Trophoblast cell (in vitro differentiated cells and primary cell): ENCODE measurements around the gene INTS15. TPM values are rescaled to one million over a fixed set of nuclear protein-coding genes. Genes with fewer than 3 reads are reported as not detected.
A peak's percentile ranks its signal among the peaks of the same experiment; 100 is the strongest.

Experiments
- DNase-seq, 2 donors: peaks; one replicate each; pipeline ENCODE4 v3.0.0-alpha.2; 2016
- H2AFZ ChIP-seq: 2 replicates; pipeline ENCODE4 v1.6.1; 2013; ENCODE audit warnings: low read length, moderate library complexity, mild to moderate bottlenecking; ENCODE audit not compliant: insufficient read depth, poor library complexity
- H2AK5ac ChIP-seq: 2 replicates; pipeline ENCODE4 v1.6.1; 2013; ENCODE audit warnings: mild to moderate bottlenecking, low read length
- H2BK120ac ChIP-seq: 2 replicates; pipeline ENCODE4 v1.6.1; 2013; ENCODE audit warnings: low read length, mild to moderate bottlenecking, moderate library complexity; ENCODE audit not compliant: insufficient read depth, poor library complexity
- H2BK12ac ChIP-seq: 2 replicates; pipeline ENCODE4 v1.6.1; 2013; ENCODE audit warnings: mild to moderate bottlenecking, low read length, moderate library complexity
- H2BK5ac ChIP-seq: 2 replicates; pipeline ENCODE4 v1.6.1; 2013; ENCODE audit warnings: low read length, low read depth, moderate library complexity, mild to moderate bottlenecking; ENCODE audit not compliant: poor library complexity
- H3K14ac ChIP-seq: 2 replicates; pipeline ENCODE4 v1.6.1; 2013; ENCODE audit warnings: mild to moderate bottlenecking, low read length
- H3K18ac ChIP-seq: 2 replicates; pipeline ENCODE4 v1.6.1; 2013; ENCODE audit warnings: mild to moderate bottlenecking, low read length
- H3K23ac ChIP-seq: 2 replicates; pipeline ENCODE4 v1.6.1; 2013; ENCODE audit warnings: low read length
- H3K27ac ChIP-seq: 2 replicates; pipeline ENCODE4 v1.5.1; 2013; ENCODE audit warnings: low read depth, mild to moderate bottlenecking, inconsistent platforms, low read length, moderate library complexity
- H3K27me3 ChIP-seq: 2 replicates; pipeline ENCODE4 v1.6.1; 2013; ENCODE audit warnings: inconsistent platforms, mild to moderate bottlenecking, low read length, moderate library complexity; ENCODE audit not compliant: insufficient read depth
- H3K36me3 ChIP-seq, 2 experiments: 1 replicate in 1 of 2; 2 replicates in 1 of 2; pipeline ENCODE4 v1.6.1; 2013; ENCODE audit warnings: low read length in 2 of 2, mild to moderate bottlenecking in 2 of 2, moderate library complexity in 1 of 2; ENCODE audit not compliant: insufficient read depth in 2 of 2, control insufficient read depth in 1 of 2
- H3K4ac ChIP-seq: 2 replicates; pipeline ENCODE4 v1.6.1; 2013; ENCODE audit warnings: low read depth, mild to moderate bottlenecking, low read length, moderate library complexity
- H3K4me1 ChIP-seq, 2 experiments: 1 replicate in 1 of 2; 2 replicates in 1 of 2; pipeline ENCODE4 v1.6.1; 2013; ENCODE audit warnings: low read length in 2 of 2, mild to moderate bottlenecking in 2 of 2, moderate library complexity in 1 of 2; ENCODE audit not compliant: insufficient read depth in 2 of 2, control insufficient read depth in 1 of 2
- H3K4me2 ChIP-seq: 2 replicates; pipeline ENCODE4 v1.6.1; 2013; ENCODE audit warnings: inconsistent platforms, mild to moderate bottlenecking, low read length, moderate library complexity
- H3K4me3 ChIP-seq: 2 replicates; pipeline ENCODE4 v1.5.1; 2013; ENCODE audit warnings: mild to moderate bottlenecking, low read depth, low read length, inconsistent platforms
- H3K79me1 ChIP-seq: one replicate; pipeline ENCODE4 v1.6.1; 2013; ENCODE audit warnings: low read length
- H3K79me2 ChIP-seq: 2 replicates; pipeline ENCODE4 v1.6.1; 2013; ENCODE audit warnings: low read length, mild to moderate bottlenecking; ENCODE audit not compliant: control insufficient read depth, insufficient read depth, poor library complexity
- H3K9ac ChIP-seq: 2 replicates; pipeline ENCODE4 v1.6.1; 2013; ENCODE audit warnings: mild to moderate bottlenecking, low read length
- H3K9me3 ChIP-seq: 2 replicates; pipeline ENCODE4 v1.6.1; 2013; ENCODE audit warnings: low read depth, mild to moderate bottlenecking, control low read depth, inconsistent platforms, low read length; ENCODE audit not compliant: insufficient read depth
- H4K12ac ChIP-seq: 2 replicates; pipeline ENCODE4 v1.6.1; 2013; ENCODE audit warnings: low read depth, mild to moderate bottlenecking, low read length, moderate library complexity
- H4K8ac ChIP-seq: 2 replicates; pipeline ENCODE4 v1.6.1; 2013; ENCODE audit warnings: low read depth, mild to moderate bottlenecking, low read length, moderate library complexity
- H4K91ac ChIP-seq: one replicate; pipeline ENCODE4 v1.6.1; 2013; ENCODE audit warnings: low read depth, mild to moderate bottlenecking, low read length, moderate library complexity
- WGBS: extraction: QIAGEN DNeasy Blood & Tissue Kit; methylation state at CpG from one replicate; pipeline ENCODE4 v1.1.7; 2013; ENCODE audit warnings: missing lambda C conversion rate; ENCODE audit not compliant: insufficient read length, insufficient coverage; ENCODE audit errors: extremely low coverage; 5-methylcytosine and 5-hydroxymethylcytosine counted together
- polyA plus RNA-seq: library from polyadenylated mRNA; stranded (reverse); fragments of 200-250 nt; gene quantifications from 2 replicates; pipeline ENCODE4 v1.2.3, GENCODE V29; 2013

INTS15 gene
- 12.6 and 13.9 TPM in 2 replicates for polyA plus RNA-seq

GRCh38 chr7:6589829-6590644 is at the start of gene INTS15:
Gene INTS15 (plus strand): TSS chr7:6590021. CDS start chr7:6590284, 263 bp downstream.
- H3K79me2 ChIP-seq: peaks cover 6% of the 10 kb centered on the region
- H3K36me3 ChIP-seq: peaks cover 36% of the 10 kb centered on the region in 2 experiments
- WGBS: no CpG with 5 or more reads among the region's 107 CpGs
- peak within 1 kb of the TSS; percentile 90 for H3K4me2 ChIP-seq
- H3K79me1 ChIP-seq: peaks cover 6% of the 10 kb centered on the region
- H2AK5ac ChIP-seq: peak within 1 kb of the TSS; percentile 72
- peak within 1 kb of the TSS; percentile 76 for H2BK5ac ChIP-seq
- peak within 1 kb of the TSS; percentile 87 for H4K12ac ChIP-seq
- peak within 1 kb of the TSS; percentile 92 for H4K8ac ChIP-seq
- H3K27me3 ChIP-seq: no peaks in the 10 kb centered on the region
- no peaks in the 10 kb centered on the region for H3K9me3 ChIP-seq
- H4K91ac ChIP-seq: peak within 1 kb of the TSS; percentile 77
- H3K27ac ChIP-seq: peak within 1 kb of the TSS; percentile 81
- peak within 1 kb of the TSS; percentile 99 for H2AFZ ChIP-seq
- H3K4ac ChIP-seq: peak within 1 kb of the TSS; percentile 72
- no peak within 1 kb of the TSS for H2BK12ac ChIP-seq
- H2BK120ac ChIP-seq: peak within 1 kb of the TSS; percentile 79
- peak within 1 kb of the TSS; percentile 96 for H3K14ac ChIP-seq
- peak within 1 kb of the TSS; percentile 94 for H3K18ac ChIP-seq
- peaks cover 6 to 7% of the 10 kb centered on the region in 2 experiments for H3K4me1 ChIP-seq
- peak; percentile 78 to 93 for DNase-seq
- peak within 1 kb of the TSS; percentile 89 for H3K9ac ChIP-seq
- H3K4me3 ChIP-seq: peak within 1 kb of the TSS; percentile 83
- no peak within 1 kb of the TSS for H3K23ac ChIP-seq

GRCh38 chr7:6542368-6542767 is 47.5 kb upstream of the INTS15 start:
- Histone ChIP-seq H3K9me3 (peaks cover 2% of the 10 kb centered on the region), H4K91ac (no peak overlapping the region), H3K36me3 (no peaks in the 10 kb centered on the region), H4K8ac (no peak overlapping the region), H3K4me3 (no peak overlapping the region), H2AK5ac (no peak overlapping the region), H3K18ac (no peak overlapping the region), H3K23ac (no peak overlapping the region), H3K79me2 (no peaks in the 10 kb centered on the region), H2BK12ac (no peak overlapping the region), H3K4me1 (no peaks in the 10 kb centered on the region), H3K27me3 (no peaks in the 10 kb centered on the region), H3K9ac (no peak overlapping the region), H2BK5ac (no peak overlapping the region), H4K12ac (no peak overlapping the region), H2AFZ (no peak overlapping the region), H3K79me1 (no peaks in the 10 kb centered on the region), H2BK120ac (no peak overlapping the region), H3K14ac (no peak overlapping the region), H3K4ac (no peak overlapping the region), H3K4me2 (no peak overlapping the region), H3K27ac (no peak overlapping the region)
- no peak for DNase-seq
- WGBS: no CpG with 5 or more reads among the region's 1 CpG

- Histone ChIP-seq H3K27me3 (no peaks in the 10 kb centered on the region), H2BK120ac (no peak overlapping the region), H3K4ac (no peak overlapping the region), H3K27ac (no peak overlapping the region), H3K36me3 (no peaks in the 10 kb centered on the region), H4K8ac (no peak overlapping the region), H3K9ac (no peak overlapping the region), H3K4me1 (no peaks in the 10 kb centered on the region), H3K79me2 (no peaks in the 10 kb centered on the region), H3K9me3 (peaks cover 2% of the 10 kb centered on the region), H3K18ac (no peak overlapping the region), H3K4me3 (no peak overlapping the region), H3K79me1 (no peaks in the 10 kb centered on the region), H4K91ac (no peak overlapping the region), H3K23ac (no peak overlapping the region), H2AFZ (no peak overlapping the region), H2AK5ac (no peak overlapping the region), H3K14ac (no peak overlapping the region), H4K12ac (no peak overlapping the region), H3K4me2 (no peak overlapping the region), H2BK5ac (no peak overlapping the region), H2BK12ac (no peak overlapping the region)
- no CpG with 5 or more reads among the region's 22 CpGs for WGBS
- DNase-seq: no peak
Observed at GRCh38 chr7:6545398-6546126, 44.3 kb upstream of the INTS15 start.

- DNase-seq: no peak
- Histone ChIP-seq H4K8ac (no peak overlapping the region), H3K36me3 (no peaks in the 10 kb centered on the region), H4K91ac (no peak overlapping the region), H3K79me1 (no peaks in the 10 kb centered on the region), H3K9me3 (no peaks in the 10 kb centered on the region), H3K14ac (no peak overlapping the region), H2BK12ac (no peak overlapping the region), H3K27ac (no peak overlapping the region), H2BK120ac (no peak overlapping the region), H3K9ac (peak overlapping the region; percentile 15), H3K4me2 (no peak overlapping the region), H3K4ac (no peak overlapping the region), H2AK5ac (no peak overlapping the region), H2BK5ac (no peak overlapping the region), H3K18ac (no peak overlapping the region), H2AFZ (no peak overlapping the region), H4K12ac (no peak overlapping the region), H3K4me3 (no peak overlapping the region), H3K79me2 (no peaks in the 10 kb centered on the region), H3K4me1 (no peaks in the 10 kb centered on the region), H3K23ac (no peak overlapping the region), H3K27me3 (no peaks in the 10 kb centered on the region)
- WGBS: no CpG with 5 or more reads among the region's 12 CpGs
Observed at GRCh38 chr7:6546498-6547251, 43.1 kb upstream of the INTS15 start.
